Measurements from ENCODE around the gene NMNAT2. TPM values are rescaled to one million over a fixed set of nuclear protein-coding genes. Genes with fewer than 3 reads are reported as not detected.

Gene NMNAT2
- total and polyA plus RNA-seq, 2 of the 8 experiments (the other 6 are each of a cell fraction or from before 2014, with no cell fraction given) = 6.5 to 20.9 TPM

DNA sequence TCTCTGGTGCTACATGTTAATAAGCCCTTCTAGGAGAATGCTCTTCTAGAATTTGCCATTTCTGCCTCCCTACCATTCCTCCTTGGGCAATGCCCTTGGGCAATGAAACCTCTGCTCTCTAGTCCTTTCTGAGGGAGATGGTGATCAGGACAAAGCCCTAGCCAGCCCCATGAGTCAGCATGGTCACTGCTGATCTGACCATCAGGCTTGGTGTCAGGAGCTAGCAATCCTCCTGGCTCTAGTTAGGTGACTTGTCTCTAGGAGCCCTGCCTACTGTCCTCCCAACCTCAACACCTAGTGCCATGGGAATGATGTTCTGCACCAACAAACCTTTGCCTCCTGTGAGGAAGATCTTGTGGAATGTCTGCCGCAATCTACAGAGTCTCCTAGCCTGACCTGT lies 89.8 kb downstream of the NMNAT2 start:
- H2BK120ac ChIP-seq (replicated peaks; ENCODE audit: low read depth, low read length) = peak overlapping the region; percentile 45
- H3K23me2 ChIP-seq (ENCODE audit: low read depth, low read length) = no peaks in the 10 kb centered on the region
- WGBS, 2 experiments (ENCODE audit: extremely low coverage in 1 of 2, insufficient coverage in 1 of 2, insufficient read length in 1 of 2, insufficient replicate concordance in 2 of 2, low coverage in 1 of 2, low lambda C conversion rate in 2 of 2, missing lambda C conversion rate in 1 of 2) = 94% methylated on average over 1 of the region's 1 CpG; no CpG with 5 or more reads in 1 of the 2 experiments
- no peak overlapping the region for H3K14ac ChIP-seq (ENCODE audit: insufficient read length)
- no peak overlapping the region for H3K23ac ChIP-seq (ENCODE audit: insufficient read length)
- H3K4me2 ChIP-seq (ENCODE audit: insufficient read depth in 1 of 2, low read depth in 2 of 2, low read length in 2 of 2) = no peak overlapping the region
- no peak overlapping the region for H3K27ac ChIP-seq (ENCODE audit: low read depth, low read length)
- H3K9me3 ChIP-seq (ENCODE audit: insufficient read depth in 2 of 2, low read depth in 1 of 2, low read length in 1 of 2) = no peaks in the 10 kb centered on the region
- H3K36me3 ChIP-seq (ENCODE audit: control insufficient read depth in 2 of 4, insufficient read depth in 4 of 4, low read length in 3 of 4) = no peaks in the 10 kb centered on the region
- no peak overlapping the region for H3K4ac ChIP-seq (replicated peaks; ENCODE audit: insufficient read length, low read depth, low read length)
- H2AFZ ChIP-seq (ENCODE audit: low read length) = no peak overlapping the region
- H4K8ac ChIP-seq (ENCODE audit: extremely low read depth, insufficient read depth, low read length) = no peak overlapping the region
- FAIRE-seq (no peak), DNase-seq (ENCODE audit: low read depth in 1 of 2, low spot score in 2 of 2) (no peak)
- H2BK5ac ChIP-seq (ENCODE audit: low read depth, low read length) = 0 out of 2 replicates have a peak overlapping the region, but pooled peaks have one; percentile 41
- ChIA-PET CTCF (ENCODE audit: partially characterized antibody) (interaction anchor here (1.0 to 2.8 kb wide), 4 partner anchors 10 to 22 kb away, joined by 3 to 13 read pairs (median 5); no protein-coding TSS in a partner anchor), POLR2A (ENCODE audit: partially characterized antibody) (no interaction called here)
- H3K9ac ChIP-seq (replicated peaks in 1 of 4; ENCODE audit: extremely low read depth in 1 of 4, low read depth in 3 of 4, low read length in 3 of 4) = no peak overlapping the region
- peak overlapping the region; percentile 45; the same call in 1 of the 2 replicates for H2AK5ac ChIP-seq (ENCODE audit: low read depth, low read length)
- H4K5ac ChIP-seq (ENCODE audit: insufficient read length, low read depth, low read length) = no peak overlapping the region
- peak overlapping the region; percentile 28; the same call in 1 of the 2 replicates for H2BK20ac ChIP-seq (ENCODE audit: low read length)
- H3K79me1 ChIP-seq (ENCODE audit: low read depth, low read length) = no peaks in the 10 kb centered on the region
- H2BK15ac ChIP-seq (ENCODE audit: low read length) = 0 out of 2 replicates have a peak overlapping the region, but pooled peaks have one; percentile 46
- no peaks in the 10 kb centered on the region for H3K79me2 ChIP-seq (ENCODE audit: control insufficient read depth in 1 of 2, insufficient read depth in 2 of 2, low read length in 2 of 2)
- H3K4me3 ChIP-seq (ENCODE audit: extremely low read depth in 1 of 4, insufficient read depth in 2 of 4, low read depth in 3 of 4, low read length in 4 of 4) = no peak overlapping the region
- H4K91ac ChIP-seq (replicated peaks; ENCODE audit: insufficient read length, low read length) = no peak overlapping the region
- TF ChIP-seq RFX5 (IDR thresholded peaks at IDR 0.05; ENCODE audit: borderline replicate concordance, low read depth, low read length) (no peak), MAFK (IDR thresholded peaks at IDR 0.05; ENCODE audit: low read depth, low read length) (no peak), SP2 (IDR thresholded peaks at IDR 0.05; ENCODE audit: low read length) (no peak), CTBP2 (IDR thresholded peaks at IDR 0.05; ENCODE audit: borderline replicate concordance, insufficient read depth, insufficient read length, low read length) (no peak), SP4 (IDR thresholded peaks at IDR 0.05; ENCODE audit: low read length) (no peak)
- no peaks in the 10 kb centered on the region for H3K27me3 ChIP-seq (replicated peaks in 1 of 4; ENCODE audit: control insufficient read depth in 3 of 4, extremely low read depth in 1 of 4, insufficient read depth in 3 of 4, low read length in 3 of 4)
- no peak overlapping the region; the same call in 1 of the 2 replicates for H3K18ac ChIP-seq (ENCODE audit: extremely low read depth, low read length)
- no peaks in the 10 kb centered on the region for H4K20me1 ChIP-seq (replicated peaks in 1 of 2; ENCODE audit: control insufficient read depth in 1 of 2, insufficient read depth in 2 of 2, low read length in 2 of 2)
- no peak overlapping the region for H3K56ac ChIP-seq (replicated peaks; ENCODE audit: insufficient read length, low read depth, low read length)
- H3K4me1 ChIP-seq (replicated peaks in 1 of 4; ENCODE audit: control insufficient read depth in 3 of 4, insufficient read depth in 4 of 4, low read length in 3 of 4) = peaks cover 10 to 24% (median 16%) of the 10 kb centered on the region in 4 experiments
- peak overlapping the region; percentile 72; the same call in 1 of the 2 replicates for H2BK12ac ChIP-seq (ENCODE audit: low read depth, low read length)
